Peyer's patch (tissue), 4 donors: ENCODE measurements around the gene CPVL.

Experiments used
- POLR2A ChIP-seq, 2 donors: fragments of 450-650 bp; IDR thresholded peaks; one replicate each; pipeline ENCODE4 v1.5.1; 2017; ENCODE audit warnings: antibody characterized with exemption in 2 of 2, mild to moderate bottlenecking in 2 of 2, moderate library complexity in 2 of 2
- TF ChIP-seq, protein P1 (sequence below), 6 experiments: fragments of 450-650 bp in 4 of 6; fragments of 200-600 bp in 2 of 6; sonication (generic) in 1 of 6; IDR thresholded peaks; one replicate each; pipeline ENCODE4 v1.5.1; 2017 to 2019; ENCODE audit warnings: antibody characterized with exemption in 6 of 6, mild to moderate bottlenecking in 3 of 6, moderate library complexity in 1 of 6

DNA sequence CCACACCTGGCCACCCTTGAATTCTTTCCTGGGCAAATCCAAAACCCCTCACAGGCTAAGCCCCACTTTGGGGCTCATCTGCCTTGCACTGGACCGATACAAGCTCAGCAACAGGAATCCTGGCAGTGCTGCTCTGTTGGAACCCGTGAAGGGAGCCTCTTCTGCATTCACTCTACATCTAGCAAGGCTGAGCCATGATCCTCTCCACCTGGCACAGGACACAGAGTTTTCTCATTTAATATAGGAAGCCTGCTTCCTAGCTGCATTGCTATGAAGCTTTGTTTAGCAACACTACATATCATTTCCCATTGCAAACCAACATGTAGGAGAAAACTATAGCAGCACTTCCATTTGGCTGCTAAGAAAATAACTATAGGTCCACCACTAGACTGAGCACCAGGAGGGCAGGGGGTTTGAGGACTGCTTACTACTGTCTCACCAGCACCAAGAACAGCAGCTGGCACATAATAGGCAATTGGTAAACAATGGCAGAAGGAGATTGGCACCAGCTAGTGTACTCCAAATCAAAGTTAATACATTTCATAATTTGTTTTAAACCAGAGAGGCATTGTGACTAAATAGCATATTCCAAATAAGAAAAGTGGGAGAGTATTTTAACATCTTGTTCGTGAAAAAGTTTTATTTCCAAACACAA lies 56.1 kb downstream of the CPVL start:
- TF ChIP-seq, protein P1, sequence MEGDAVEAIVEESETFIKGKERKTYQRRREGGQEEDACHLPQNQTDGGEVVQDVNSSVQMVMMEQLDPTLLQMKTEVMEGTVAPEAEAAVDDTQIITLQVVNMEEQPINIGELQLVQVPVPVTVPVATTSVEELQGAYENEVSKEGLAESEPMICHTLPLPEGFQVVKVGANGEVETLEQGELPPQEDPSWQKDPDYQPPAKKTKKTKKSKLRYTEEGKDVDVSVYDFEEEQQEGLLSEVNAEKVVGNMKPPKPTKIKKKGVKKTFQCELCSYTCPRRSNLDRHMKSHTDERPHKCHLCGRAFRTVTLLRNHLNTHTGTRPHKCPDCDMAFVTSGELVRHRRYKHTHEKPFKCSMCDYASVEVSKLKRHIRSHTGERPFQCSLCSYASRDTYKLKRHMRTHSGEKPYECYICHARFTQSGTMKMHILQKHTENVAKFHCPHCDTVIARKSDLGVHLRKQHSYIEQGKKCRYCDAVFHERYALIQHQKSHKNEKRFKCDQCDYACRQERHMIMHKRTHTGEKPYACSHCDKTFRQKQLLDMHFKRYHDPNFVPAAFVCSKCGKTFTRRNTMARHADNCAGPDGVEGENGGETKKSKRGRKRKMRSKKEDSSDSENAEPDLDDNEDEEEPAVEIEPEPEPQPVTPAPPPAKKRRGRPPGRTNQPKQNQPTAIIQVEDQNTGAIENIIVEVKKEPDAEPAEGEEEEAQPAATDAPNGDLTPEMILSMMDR (IDR thresholded peaks at IDR 0.05) = no peak
- no peak for TF ChIP-seq POLR2A (IDR thresholded peaks at IDR 0.05)
